Activated CD4-positive, alpha-beta memory T cell treated with anti-CD3 and anti-CD28 coated beads for 36 hours (primary cell): ENCODE measurements around the gene ADCY3. TPM values are rescaled to one million over a fixed set of nuclear protein-coding genes. Genes with fewer than 3 reads are reported as not detected.

ENCODE experiments used
- CTCF ChIA-PET: fragments of 350-600 bp; sonication (Branson Sonifier 250); formaldehyde crosslinking; loops from one replicate; lab custom pipeline; 2021; ENCODE audit warnings: antibody characterized with exemption, inconsistent platforms; lab: Charles Lee
- POLR2A ChIA-PET: fragments of 350-600 bp; sonication (Branson Sonifier 250); formaldehyde crosslinking; loops from one replicate; lab custom pipeline; 2021; ENCODE audit warnings: antibody characterized with exemption; lab: Charles Lee
- DNase-seq: peaks from one replicate; pipeline ENCODE4 v3.0.0-alpha.2; 2020
- H3K27ac Mint-ChIP-seq: one replicate; pipeline ENCODE4 v1.8.0; 2021; ENCODE audit warnings: mixed read lengths
- H3K27me3 Mint-ChIP-seq: one replicate; pipeline ENCODE4 v1.8.0; 2021; ENCODE audit warnings: mixed read lengths
- H3K36me3 Mint-ChIP-seq: one replicate; pipeline ENCODE4 v1.8.0; 2021; ENCODE audit warnings: mixed read lengths
- H3K4me1 Mint-ChIP-seq: one replicate; pipeline ENCODE4 v1.8.0; 2021; ENCODE audit warnings: low read depth, mixed read lengths
- H3K4me3 Mint-ChIP-seq: one replicate; pipeline ENCODE4 v1.8.0; 2021; ENCODE audit warnings: mild to moderate bottlenecking, mixed read lengths
- H3K9me3 Mint-ChIP-seq: one replicate; pipeline ENCODE4 v1.8.0; 2021; ENCODE audit warnings: mixed read lengths
- intact Hi-C: fragments of 100-400 bp; cut with micrococcal nuclease; formaldehyde crosslinking; loops from one replicate; pipeline ENCODE4 v1.15.1; 2023
- total RNA-seq, 2 experiments: library from RNA; stranded (reverse); gene quantifications; one replicate each; pipeline ENCODE4 v1.2.3, GENCODE V29; 2021

ADCY3 gene
- total RNA-seq, 2 experiments from 2014 or later: 68.7 to 71.7 TPM

GRCh38 chr2:24898122-24899109 is 21.6 kb downstream of the ADCY3 start:
- no peaks in the 10 kb centered on the region for H3K27me3 Mint-ChIP-seq
- CTCF ChIA-PET: no interaction called here

GRCh38 chr2:24894750-24895149 is 25.3 kb downstream of the ADCY3 start:
- intact Hi-C loops: no loop called here
- ChIA-PET CTCF (interaction anchor here (0.7 kb wide), 1 partner anchor 14 kb away, joined by 3 read pairs; no protein-coding TSS in a partner anchor), POLR2A (no interaction called here)
- Mint-ChIP-seq H3K9me3 (peaks cover 39% of the 10 kb centered on the region), H3K27ac (no peak overlapping the region), H3K4me1 (no peaks in the 10 kb centered on the region), H3K27me3 (no peaks in the 10 kb centered on the region), H3K4me3 (no peak overlapping the region), H3K36me3 (peaks cover 56% of the 10 kb centered on the region)
- DNase-seq: no peak

More at GRCh38 chr2:24898122-24899109, 21.6 kb downstream of the ADCY3 start:
- Mint-ChIP-seq H3K4me3 (no peak overlapping the region), H3K36me3 (peaks cover 65% of the 10 kb centered on the region), H3K9me3 (peaks cover 33% of the 10 kb centered on the region), H3K4me1 (no peaks in the 10 kb centered on the region), H3K27ac (no peak overlapping the region)
- intact Hi-C loops: no loop called here
- POLR2A ChIA-PET: no interaction called here
- DNase-seq: no peak

DNA sequence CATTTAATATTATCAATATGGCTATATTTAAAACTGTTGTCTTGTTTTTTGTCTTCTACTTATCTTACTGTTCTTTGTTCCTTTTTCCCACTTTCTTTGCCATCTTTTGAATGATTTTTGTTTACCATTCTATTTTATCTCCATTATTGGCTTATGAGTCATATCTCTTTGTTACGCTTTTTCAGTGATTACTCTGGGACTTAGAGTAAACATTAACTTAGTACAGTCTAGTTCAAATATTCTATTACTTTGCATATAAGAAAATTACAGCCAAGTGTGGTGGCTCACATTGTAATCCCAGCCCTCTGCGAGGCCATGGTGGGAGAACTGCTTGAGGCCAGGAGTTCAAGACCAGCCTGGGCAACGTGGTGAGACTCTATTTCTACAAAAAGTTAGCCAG is 26.1 kb downstream of the ADCY3 start:
- intact Hi-C loops: no loop called here
- H3K36me3 Mint-ChIP-seq: peaks cover 49% of the 10 kb centered on the region
- no peak overlapping the region for H3K4me3 Mint-ChIP-seq
- DNase-seq: no peak
- no peaks in the 10 kb centered on the region for H3K4me1 Mint-ChIP-seq
- peaks cover 39% of the 10 kb centered on the region for H3K9me3 Mint-ChIP-seq
- POLR2A ChIA-PET: no interaction called here
- no peak overlapping the region for H3K27ac Mint-ChIP-seq
- H3K27me3 Mint-ChIP-seq: no peaks in the 10 kb centered on the region
- CTCF ChIA-PET: no interaction called here

- H3K36me3 Mint-ChIP-seq: peaks cover 45% of the 10 kb centered on the region
- POLR2A ChIA-PET: no interaction called here
- no peak overlapping the region for H3K27ac Mint-ChIP-seq
- peaks cover 39% of the 10 kb centered on the region for H3K9me3 Mint-ChIP-seq
- H3K4me1 Mint-ChIP-seq: no peaks in the 10 kb centered on the region
- no peak for DNase-seq
- CTCF ChIA-PET: no interaction called here
- H3K27me3 Mint-ChIP-seq: no peaks in the 10 kb centered on the region
- no peak overlapping the region for H3K4me3 Mint-ChIP-seq
- intact Hi-C loops: no loop called here
Observed at GRCh38 chr2:24892928-24893327, 27.1 kb downstream of the ADCY3 start.

DNA sequence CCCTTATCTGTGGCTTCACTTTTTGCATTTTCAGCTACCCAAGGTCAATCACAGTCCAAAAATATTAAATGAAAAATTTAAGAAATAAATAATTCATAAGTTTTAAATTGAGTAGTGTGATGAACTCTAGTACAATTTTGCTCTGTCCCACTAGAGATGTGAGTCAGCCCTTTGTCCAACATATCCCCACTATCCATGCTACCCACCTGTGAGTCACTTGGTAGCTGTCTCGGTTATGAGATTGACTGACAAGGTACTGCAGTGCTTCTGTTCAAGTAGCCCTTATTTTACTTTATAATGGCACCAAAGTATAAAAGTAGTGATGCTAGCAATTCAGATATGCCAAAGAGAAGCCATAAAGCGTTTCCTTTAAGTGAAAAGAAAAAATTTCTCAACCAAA is 28.8 kb downstream of the ADCY3 start:
- Mint-ChIP-seq H3K36me3 (peaks cover 29% of the 10 kb centered on the region), H3K4me1 (no peaks in the 10 kb centered on the region), H3K9me3 (peaks cover 26% of the 10 kb centered on the region), H3K27me3 (no peaks in the 10 kb centered on the region), H3K27ac (no peak overlapping the region), H3K4me3 (no peak overlapping the region)
- DNase-seq: no peak
- intact Hi-C loops: no loop called here
- POLR2A ChIA-PET: no interaction called here
- CTCF ChIA-PET: interaction anchor here (0.7 kb wide), 1 partner anchor 304 kb away, joined by 3 read pairs; no protein-coding TSS in a partner anchor

DNA sequence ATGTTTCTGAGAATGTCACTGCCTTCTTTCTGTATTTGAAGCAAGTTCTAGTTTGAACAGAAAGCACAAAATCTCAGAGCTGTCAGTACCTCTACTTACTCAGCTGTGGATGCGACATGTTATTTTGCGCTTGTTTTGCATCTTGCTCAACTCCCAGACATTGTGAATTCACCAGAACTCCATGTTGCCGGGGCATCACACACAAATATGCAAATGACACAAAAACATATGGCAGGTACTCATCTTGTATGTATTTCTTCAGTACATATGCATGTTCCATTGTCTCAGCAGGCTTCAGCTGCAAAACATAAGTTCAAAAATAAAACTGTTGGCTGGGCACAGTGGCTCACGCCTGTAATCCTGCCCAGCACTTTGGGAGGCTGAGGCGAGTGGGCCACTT is 30.8 kb downstream of the ADCY3 start:
- H3K4me3 Mint-ChIP-seq: no peak overlapping the region
- CTCF ChIA-PET: no interaction called here
- no peak overlapping the region for H3K27ac Mint-ChIP-seq
- intact Hi-C loops: no loop called here
- H3K4me1 Mint-ChIP-seq: no peaks in the 10 kb centered on the region
- no peaks in the 10 kb centered on the region for H3K27me3 Mint-ChIP-seq
- peaks cover 14% of the 10 kb centered on the region for H3K36me3 Mint-ChIP-seq
- H3K9me3 Mint-ChIP-seq: peaks cover 9% of the 10 kb centered on the region
- POLR2A ChIA-PET: no interaction called here
- no peak for DNase-seq

- Mint-ChIP-seq H3K27me3 (no peaks in the 10 kb centered on the region), H3K4me3 (no peak overlapping the region), H3K36me3 (peaks cover 11% of the 10 kb centered on the region), H3K27ac (no peak overlapping the region), H3K9me3 (peaks cover 5% of the 10 kb centered on the region), H3K4me1 (peaks cover 9% of the 10 kb centered on the region)
- POLR2A ChIA-PET: no interaction called here
- CTCF ChIA-PET: no interaction called here
- intact Hi-C loops: no loop called here
- no peak for DNase-seq
Observed at GRCh38 chr2:24888177-24888576, 31.9 kb downstream of the ADCY3 start.

DNA sequence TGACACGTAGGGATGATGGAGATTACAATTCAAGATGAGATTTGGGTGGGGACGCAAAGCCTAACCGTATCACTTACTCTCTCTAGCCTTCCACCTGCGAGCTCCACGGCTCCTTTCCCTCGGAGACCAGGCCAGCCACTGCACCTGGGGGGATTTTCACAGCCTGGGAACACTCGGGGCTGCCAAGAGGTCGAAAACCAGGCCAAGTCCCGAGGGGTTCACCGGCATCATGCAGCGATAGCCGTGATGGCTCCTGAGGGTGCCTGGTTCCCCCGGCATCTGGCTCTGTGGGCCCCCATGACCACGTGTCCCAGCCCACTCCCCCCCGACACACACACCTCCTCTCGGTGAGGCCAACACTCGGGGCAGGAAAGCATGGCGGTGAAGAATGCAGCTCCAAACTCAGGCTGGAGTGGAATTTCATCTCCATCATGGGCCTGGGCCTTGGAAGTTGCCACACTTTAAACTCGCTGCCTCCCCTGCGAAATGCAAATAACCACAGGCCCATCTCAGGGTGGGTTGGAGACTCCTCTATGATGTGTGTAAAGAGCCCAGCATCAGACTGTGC is 32.6 kb downstream of the ADCY3 start:
- H3K4me3 Mint-ChIP-seq: no peak overlapping the region

GRCh38 chr2:24886691-24887304 is 33.2 kb downstream of the ADCY3 start:
- CTCF ChIA-PET: no interaction called here

More for the DNA sequence above, 32.6 kb downstream of the ADCY3 start:
- H3K4me1 Mint-ChIP-seq: peaks cover 9% of the 10 kb centered on the region
- H3K27ac Mint-ChIP-seq: no peak overlapping the region
- no peak for DNase-seq
- ChIA-PET CTCF (no interaction called here), POLR2A (no interaction called here)
- peaks cover 4% of the 10 kb centered on the region for H3K9me3 Mint-ChIP-seq
- intact Hi-C loops: no loop called here
- no peaks in the 10 kb centered on the region for H3K27me3 Mint-ChIP-seq
- H3K36me3 Mint-ChIP-seq: peaks cover 11% of the 10 kb centered on the region

GRCh38 chr2:24886126-24886501 is 33.9 kb downstream of the ADCY3 start:
- CTCF ChIA-PET: no interaction called here
- Mint-ChIP-seq H3K27me3 (no peaks in the 10 kb centered on the region), H3K4me1 (peaks cover 9% of the 10 kb centered on the region), H3K9me3 (no peaks in the 10 kb centered on the region), H3K36me3 (peaks cover 8% of the 10 kb centered on the region), H3K27ac (no peak overlapping the region), H3K4me3 (no peak overlapping the region)
- DNase-seq: no peak
- POLR2A ChIA-PET: no interaction called here
- intact Hi-C loops: no loop called here

More at GRCh38 chr2:24886691-24887304, 33.2 kb downstream of the ADCY3 start:
- POLR2A ChIA-PET: no interaction called here
- H3K27me3 Mint-ChIP-seq: no peaks in the 10 kb centered on the region
- no peak for DNase-seq
- no peak overlapping the region for H3K27ac Mint-ChIP-seq
- peaks cover 11% of the 10 kb centered on the region for H3K36me3 Mint-ChIP-seq
- H3K4me1 Mint-ChIP-seq: peaks cover 9% of the 10 kb centered on the region
- intact Hi-C loops: no loop called here
- no peak overlapping the region for H3K4me3 Mint-ChIP-seq
- H3K9me3 Mint-ChIP-seq: no peaks in the 10 kb centered on the region

DNA sequence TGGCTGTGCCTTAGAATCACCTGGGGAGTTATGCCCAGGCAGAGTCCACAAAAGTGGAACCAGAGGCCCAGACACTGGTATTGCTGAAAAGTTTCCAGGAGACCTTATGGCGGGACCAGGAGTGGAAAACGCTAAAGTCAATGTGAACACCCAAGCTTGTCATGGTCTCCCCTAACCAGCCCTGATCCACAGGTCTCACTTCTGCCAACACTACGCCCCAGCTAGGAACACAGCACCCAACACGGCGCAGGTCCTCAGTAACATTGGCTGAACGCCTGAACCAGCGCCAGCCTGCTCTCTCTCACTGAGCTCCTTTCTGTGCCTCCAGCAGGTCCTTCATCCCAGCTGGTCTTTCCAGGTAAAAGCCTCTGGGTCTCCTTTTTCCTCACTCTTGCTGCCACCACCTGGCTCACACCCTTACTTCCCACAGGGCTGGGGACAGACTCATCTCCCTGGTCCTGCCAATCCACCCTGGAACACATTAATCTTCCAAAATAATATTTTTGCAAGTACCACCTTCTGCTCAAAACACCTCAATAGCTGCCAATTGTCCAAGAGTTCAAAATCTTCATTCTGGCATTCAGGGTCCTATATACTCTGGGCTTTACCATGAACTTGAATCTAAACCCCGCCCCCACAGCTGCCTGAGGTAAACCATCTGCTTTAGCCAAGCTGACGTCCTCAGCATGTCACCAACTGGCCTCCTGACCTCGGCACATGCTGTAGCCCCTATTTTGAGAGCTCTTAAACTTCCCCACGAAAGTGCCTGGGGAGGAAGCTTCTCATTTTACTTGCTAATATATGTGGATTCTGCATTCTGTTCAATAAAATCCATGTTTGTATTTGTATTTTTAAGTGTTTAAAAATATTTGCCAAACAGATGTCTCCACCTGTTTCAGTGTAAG is 34.6 kb downstream of the ADCY3 start:
- ChIA-PET POLR2A (no interaction called here), CTCF (interaction anchor here (0.6 kb wide), 1 partner anchor 310 kb away, joined by 3 read pairs; no protein-coding TSS in a partner anchor)
- Mint-ChIP-seq H3K36me3 (peaks cover 8% of the 10 kb centered on the region), H3K27ac (no peak overlapping the region), H3K9me3 (no peaks in the 10 kb centered on the region), H3K4me3 (no peak overlapping the region), H3K4me1 (peaks cover 9% of the 10 kb centered on the region), H3K27me3 (no peaks in the 10 kb centered on the region)
- intact Hi-C loops: no loop called here
- no peak for DNase-seq
